HG02840 (cell line): ENCODE measurements around the gene ZNF785.
"Not testable (repeated sequence)": the region's sequence is repeated elsewhere in the genome, so short reads cannot be mapped to it uniquely, and the experiment has no call there.

Experiments
- ATAC-seq: cut with Tn5 transposase; IDR thresholded peaks from one replicate; pipeline ENCODE4 v1.9.1; 2021; ENCODE audit warnings: mild to moderate bottlenecking, moderate library complexity, moderate number of reproducible peaks; ENCODE audit not compliant: unreplicated experiment, low FRiP score

ZNF785 gene

GRCh38 chr16:30543067-30543466, 42.4 kb downstream of the ZNF785 start:
- no peak for ATAC-seq

GRCh38 chr16:30541502-30542329, 43.8 kb downstream of the ZNF785 start:
- ATAC-seq = no peak

- not testable (repeated sequence) for ATAC-seq
Measured at GRCh38 chr16:30540916-30541464, 44.5 kb downstream of the ZNF785 start.

- not testable (repeated sequence) for ATAC-seq
Measured at GRCh38 chr16:30539986-30540526, 45.4 kb downstream of the ZNF785 start.

DNA sequence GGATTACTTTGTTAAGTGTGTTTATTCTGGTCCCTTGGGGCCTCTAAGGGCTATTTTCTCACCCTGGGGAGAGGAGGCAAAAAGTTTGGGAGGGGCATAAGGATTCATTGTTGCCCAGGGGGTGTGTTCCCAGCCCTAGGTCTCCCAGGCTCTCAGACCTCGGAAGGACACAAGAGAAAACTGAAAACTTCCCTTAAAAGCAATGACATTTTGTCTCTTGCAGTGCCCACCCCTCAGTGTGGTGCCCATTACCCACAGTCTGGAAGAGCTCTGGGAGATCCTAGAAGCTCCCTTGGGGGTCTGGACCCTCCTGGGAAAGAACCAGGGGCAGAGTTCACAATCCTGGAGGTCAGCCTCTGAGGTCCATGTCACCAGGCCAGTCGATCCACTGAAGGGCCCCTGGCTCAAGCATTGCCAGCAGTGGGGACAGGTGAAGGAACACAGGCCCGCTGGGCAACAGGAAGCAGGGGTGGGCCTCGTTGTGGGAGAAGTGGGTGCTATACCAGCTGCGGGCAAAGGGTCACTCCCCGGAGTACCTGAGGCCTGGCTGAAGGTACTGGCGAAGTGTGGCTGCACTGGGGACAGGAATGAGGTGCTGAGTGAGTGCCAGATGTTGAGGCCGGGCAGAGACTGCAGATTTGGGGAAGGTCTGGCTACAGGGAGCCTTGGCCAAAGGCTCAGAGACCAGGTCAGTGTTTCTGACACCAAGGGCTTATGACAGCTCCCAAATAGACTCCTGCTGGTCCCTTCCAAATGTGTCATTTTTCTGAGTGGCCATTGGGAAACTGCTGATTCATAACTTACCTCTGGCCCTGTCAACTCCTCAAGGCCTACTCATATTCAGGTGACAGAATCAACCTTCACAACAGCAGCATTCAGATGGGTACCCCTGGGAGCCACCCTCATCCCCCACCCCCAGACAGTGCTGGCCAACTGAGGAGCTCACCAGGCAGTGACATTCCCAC, 46.2 kb downstream of the ZNF785 start:
- ATAC-seq = no peak

GRCh38 chr16:30536391-30537024, 49.0 kb downstream of the ZNF785 start:
- ATAC-seq = not testable (repeated sequence)

- no peak for ATAC-seq
Measured at GRCh38 chr16:30535777-30536190, 49.7 kb downstream of the ZNF785 start.

- ATAC-seq = peak; percentile 5
Measured at GRCh38 chr16:30535106-30535776, 50.3 kb downstream of the ZNF785 start.

DNA sequence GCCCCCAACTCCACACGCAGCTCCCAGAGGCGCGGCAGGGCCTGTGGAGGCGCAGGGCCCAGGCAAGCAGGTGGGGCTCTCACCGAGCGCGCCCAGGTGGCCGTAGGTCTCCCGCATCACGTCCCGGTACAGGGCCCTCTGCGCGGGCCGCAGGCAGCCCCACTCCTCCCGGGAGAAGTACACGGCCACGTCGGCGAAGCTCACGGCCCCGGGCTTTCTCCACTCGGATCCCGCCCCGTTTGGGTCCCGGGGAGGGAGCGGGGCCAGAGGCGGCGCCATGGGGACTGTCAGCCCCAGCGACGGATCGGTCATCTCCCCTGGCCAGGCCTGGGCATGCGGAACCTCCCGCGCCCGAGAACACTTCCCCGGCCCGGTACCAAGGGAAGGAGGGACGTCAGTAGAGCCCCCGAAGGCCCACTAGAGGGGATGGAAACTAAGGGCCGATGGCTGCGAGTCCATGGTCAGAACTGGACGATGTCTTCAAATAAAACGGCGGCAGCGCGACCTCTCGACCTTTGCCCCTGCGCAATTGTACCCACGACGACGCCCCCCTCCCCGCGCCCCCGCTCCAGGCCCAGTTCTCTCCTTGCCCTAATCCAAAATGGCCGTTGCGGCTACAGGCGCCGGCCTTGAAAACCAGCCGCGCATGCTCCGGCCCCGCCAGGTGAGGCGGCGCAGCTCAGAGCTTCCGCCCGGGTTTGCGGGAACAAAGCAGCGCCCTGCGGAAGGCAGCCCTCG, 51.0 kb downstream of the ZNF785 start, which contains the start of gene ZNF747:
Gene ZNF747, minus strand, starts transcription at position 491 of the 738 bp plus-strand sequence. Its CDS starts 179 bp downstream, at position 312.
- peak; percentile 60 for ATAC-seq

DNA sequence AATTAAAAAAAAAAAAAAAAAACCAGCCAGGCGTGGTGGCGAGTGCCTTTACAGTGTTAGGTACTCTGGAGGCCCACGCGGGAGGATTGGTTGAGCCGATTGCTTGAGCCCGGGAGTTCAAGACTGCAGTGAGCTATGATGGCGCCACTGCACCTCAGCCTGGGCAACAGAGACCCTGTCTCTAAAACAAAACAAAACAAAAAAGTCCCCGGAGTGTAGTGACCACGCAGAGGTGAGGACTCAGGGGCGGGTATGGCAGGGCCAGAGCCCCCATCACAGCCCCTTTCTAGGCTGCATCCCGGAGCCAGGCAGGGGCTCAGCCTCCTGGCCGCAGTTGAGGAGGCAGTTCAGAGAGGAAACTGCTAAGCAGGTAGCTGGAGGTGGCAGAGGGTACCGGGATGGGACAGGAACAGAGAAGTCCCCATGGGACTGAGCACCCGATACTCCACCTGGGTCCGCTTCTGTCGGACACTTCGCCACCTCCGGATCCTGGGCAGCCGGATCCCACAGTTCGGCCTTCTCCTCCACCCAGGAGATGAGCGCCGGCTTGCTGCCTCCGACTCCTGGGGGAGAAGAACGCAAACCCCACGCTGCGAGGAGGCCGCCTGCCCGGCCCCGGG, 51.6 kb downstream of the ZNF785 start:
- peak; percentile 18 for ATAC-seq

DNA sequence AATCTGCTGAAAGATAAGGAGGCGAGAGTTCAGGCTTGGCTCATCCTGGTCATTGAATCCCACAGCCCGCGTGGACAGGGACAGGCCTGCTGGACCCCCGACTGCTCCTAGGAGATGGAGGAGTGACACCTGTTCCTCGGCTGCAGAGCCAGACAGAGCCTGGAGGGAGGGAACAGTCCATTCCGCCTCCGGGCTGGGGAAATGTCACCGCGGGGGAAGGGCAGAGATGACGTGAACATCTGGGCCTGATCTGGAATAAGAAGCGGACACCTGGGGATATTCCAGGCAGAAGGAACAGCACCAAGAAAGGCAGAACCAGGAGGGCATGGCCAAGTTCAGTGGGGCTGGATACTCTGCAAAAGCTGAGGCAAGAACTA, 52.4 kb downstream of the ZNF785 start:
- no peak for ATAC-seq

DNA sequence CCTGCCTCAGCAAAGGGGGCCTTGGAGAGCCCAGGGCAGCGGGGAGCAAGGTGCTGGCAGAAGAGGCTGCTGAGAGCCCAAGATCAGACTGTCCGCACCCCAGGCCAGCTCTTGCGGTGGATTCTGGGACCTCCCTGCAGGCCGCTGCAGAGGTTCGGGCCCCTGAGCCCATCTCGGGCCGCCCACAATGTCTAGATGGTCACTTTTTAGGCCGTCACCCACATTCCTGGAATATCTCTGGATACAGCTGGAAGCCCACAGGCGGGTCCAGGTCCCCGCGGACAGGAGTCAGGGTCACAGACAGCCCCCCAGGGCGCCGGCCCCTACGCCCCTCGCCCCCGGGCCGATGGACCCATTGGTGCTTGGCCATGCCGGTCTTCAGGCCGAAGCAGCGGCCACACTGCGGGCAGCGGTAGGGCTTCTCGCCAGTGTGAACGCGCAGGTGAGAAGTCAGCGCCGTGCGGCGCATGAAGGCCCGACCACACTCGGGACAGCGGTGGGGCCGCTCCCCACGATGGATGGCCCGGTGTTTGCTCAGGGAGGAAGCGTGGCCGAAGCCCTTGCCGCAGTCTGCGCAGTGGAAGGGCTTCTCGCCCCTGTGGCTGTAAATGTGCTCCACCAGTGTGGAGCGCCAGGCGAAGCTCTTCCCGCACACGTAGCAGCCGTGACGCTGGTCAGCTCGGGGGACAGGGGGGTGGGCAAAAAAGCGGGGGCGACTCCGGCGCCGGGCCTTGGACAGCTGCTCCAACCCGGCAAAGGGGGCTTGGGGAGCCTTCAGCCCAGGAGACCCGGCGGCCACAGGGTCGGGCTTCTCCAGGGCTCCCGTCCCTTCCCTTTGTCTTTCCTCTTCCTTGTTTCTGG, 53.0 kb downstream of the ZNF785 start:
- ATAC-seq = no peak
